GM12875 (cell line): ENCODE data around the gene COL2A1.

ENCODE experiments used
- H3K4me3 ChIP-seq: one replicate; pipeline ENCODE4 v1.5.1; 2011; ENCODE audit warnings: low read depth, low read length, control low read depth
- TF ChIP-seq, protein P1 (sequence below): IDR thresholded peaks from 2 replicates; pipeline ENCODE4 v1.5.1; 2011; ENCODE audit warnings: low read depth, mild to moderate bottlenecking, control low read depth, inconsistent platforms, low read length, moderate library complexity, borderline replicate concordance; ENCODE audit not compliant: insufficient read depth

Gene COL2A1

DNA sequence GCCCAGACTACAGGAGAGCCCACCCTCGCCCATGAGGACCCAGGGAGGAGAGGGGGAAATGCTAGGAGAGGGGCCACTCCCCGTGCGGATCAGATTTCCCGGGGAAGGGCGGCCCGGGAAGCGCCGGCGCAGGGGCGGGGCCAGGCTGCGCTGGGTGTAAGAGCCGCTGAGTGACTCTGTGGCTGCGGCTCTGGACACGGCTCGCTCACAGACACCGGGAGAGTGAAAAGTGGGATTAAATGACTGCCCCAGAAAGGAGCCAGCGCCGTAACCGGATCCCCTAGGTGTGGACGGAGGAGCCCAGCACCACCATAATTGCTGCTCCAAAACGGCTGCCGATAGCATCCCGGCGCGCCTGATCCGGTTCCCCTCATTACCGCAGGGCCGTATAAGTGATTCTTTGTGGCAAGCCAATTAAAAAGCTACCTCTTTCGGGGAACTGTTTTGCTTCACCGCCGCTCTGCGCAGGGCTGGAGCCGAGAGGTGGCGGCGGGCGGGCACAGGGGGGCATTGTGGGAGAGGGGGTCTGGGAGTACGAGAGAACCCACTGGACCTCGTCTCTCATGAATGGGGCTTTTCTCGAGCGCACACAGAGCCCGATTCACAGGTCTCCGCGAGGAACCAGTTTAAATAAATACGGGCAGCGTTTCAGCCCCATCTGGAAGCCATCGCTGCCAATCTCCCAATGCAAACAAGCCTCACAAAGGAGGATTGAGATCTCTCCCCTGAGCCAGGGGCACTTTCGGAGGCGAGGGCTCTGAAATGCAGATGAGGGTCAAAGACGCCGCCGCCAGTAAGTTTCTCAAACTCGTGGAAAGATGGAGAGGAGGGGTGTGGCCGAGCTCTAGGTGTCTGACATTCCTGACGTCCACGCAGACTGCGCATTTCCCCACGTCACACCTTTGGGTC, 2.5 kb downstream of the COL2A1 start:
- TF ChIP-seq, protein P1, sequence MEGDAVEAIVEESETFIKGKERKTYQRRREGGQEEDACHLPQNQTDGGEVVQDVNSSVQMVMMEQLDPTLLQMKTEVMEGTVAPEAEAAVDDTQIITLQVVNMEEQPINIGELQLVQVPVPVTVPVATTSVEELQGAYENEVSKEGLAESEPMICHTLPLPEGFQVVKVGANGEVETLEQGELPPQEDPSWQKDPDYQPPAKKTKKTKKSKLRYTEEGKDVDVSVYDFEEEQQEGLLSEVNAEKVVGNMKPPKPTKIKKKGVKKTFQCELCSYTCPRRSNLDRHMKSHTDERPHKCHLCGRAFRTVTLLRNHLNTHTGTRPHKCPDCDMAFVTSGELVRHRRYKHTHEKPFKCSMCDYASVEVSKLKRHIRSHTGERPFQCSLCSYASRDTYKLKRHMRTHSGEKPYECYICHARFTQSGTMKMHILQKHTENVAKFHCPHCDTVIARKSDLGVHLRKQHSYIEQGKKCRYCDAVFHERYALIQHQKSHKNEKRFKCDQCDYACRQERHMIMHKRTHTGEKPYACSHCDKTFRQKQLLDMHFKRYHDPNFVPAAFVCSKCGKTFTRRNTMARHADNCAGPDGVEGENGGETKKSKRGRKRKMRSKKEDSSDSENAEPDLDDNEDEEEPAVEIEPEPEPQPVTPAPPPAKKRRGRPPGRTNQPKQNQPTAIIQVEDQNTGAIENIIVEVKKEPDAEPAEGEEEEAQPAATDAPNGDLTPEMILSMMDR = no peak
- no peak overlapping the region for H3K4me3 ChIP-seq

DNA sequence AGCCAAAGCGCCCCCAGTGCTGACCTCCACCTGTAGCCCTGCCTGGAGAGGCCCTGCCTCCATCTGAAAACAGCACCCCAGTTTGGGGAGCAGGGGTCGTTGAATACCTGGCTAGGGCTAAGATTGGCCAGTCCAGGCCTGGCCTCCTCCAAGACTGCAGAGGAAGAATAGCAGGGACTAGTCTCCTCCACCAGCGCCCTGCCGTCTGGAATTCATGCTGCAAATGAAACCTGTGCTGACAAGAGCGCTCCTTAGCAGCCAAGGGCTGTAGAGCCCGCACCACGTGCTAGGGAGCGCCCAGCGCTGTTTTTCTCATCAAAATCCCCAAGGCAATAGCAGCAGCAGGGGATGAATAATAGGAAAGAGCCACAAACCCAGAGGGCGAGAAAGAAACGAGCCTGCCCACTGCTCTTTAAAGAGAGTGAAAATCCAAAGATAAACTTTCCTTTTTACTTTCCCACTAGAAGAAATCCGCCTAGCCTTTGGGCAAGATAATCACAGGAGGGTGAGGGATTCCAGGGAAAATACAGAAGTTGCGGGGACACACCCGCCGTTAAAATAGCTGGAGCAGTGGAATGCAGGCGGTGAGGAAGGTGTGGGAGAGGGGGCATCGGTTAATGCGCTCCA, 3.3 kb downstream of the COL2A1 start:
- H3K4me3 ChIP-seq = no peak overlapping the region
- TF ChIP-seq, protein P1 = no peak

DNA sequence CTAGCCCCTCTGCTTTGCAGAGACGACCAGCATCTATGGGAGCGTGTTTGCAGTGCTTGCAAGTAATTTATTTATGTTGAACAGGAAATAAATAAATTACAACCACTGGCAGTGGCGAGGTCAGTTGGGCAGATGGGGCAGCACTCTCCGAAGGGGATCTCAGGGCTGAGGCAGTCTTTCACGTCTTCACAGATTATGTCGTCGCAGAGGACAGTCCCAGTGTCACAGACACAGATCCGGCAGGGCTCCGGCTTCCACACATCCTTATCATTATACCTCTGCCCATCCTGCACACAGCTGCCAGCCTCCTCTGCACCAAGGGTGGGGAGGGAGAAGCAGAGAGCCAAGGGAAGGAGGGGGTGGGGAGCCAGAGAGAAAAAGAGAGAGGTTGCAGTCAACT, 4.5 kb downstream of the COL2A1 start:
- TF ChIP-seq, protein P1 = no peak
- no peak overlapping the region for H3K4me3 ChIP-seq

DNA sequence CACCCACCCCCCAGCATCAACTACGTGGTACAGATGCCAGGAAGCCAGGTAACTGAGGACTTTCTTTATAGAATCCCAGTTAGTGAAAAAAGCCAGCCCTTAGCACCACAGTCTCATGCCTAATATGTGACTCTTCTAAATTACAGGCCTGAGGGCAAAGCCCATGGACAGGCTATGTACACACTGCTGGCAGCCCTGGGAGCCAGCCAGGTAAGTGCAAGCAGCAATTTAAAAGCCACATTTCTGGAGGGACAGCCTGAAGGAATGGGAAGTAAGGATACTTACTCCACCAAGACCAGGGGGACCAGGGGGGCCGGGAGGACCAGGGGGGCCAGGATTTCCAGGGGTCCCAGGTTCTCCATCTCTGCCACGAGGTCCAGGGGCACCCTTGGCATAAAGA, 7.0 kb downstream of the COL2A1 start:
- TF ChIP-seq, protein P1 = no peak
- no peak overlapping the region for H3K4me3 ChIP-seq

DNA sequence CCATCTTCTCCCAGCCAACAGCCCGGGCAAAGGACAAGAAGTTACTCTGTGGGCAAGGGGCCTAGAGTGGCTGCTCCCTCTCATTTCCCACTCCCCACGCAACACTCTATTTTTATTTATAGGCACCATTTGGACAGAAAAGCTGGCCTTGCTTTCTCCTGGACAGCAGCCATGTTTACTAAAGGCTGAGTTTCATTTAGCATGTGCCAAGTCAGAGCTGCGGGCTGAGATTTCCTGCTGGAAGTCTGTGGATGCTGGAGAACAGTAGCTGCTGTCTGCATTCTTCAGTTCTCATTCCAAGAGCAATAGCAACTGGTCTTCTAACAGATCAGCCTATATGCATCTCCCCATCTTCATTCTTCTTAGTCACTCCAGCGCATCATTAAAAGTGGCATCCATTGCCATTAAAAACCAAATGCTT, 8.3 kb downstream of the COL2A1 start:
- H3K4me3 ChIP-seq = no peak overlapping the region
- TF ChIP-seq, protein P1 = no peak

DNA sequence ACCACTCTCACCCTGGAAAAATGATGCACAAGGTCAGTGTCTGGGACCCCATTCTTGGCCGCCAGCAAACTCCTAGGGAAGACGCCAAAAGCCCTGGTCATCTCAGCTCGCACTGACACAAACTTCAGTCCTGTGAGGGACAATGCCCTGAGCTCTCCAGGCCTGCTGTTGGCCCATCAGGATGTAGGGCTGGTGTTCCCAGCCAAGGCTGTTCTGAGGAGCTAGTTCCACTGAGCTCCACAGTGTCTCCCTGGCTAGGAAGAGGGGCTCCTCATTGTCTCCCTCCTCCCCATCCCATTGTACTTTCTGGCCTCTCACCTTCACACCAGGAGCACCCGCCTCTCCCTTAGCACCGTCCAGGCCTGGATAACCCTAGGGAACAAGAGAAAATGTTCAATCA, 10.8 kb downstream of the COL2A1 start:
- H3K4me3 ChIP-seq = no peak overlapping the region
- TF ChIP-seq, protein P1 = no peak
